Measurements from ENCODE around the gene GPBAR1.
"Not testable (repeated sequence)": the region's sequence is repeated elsewhere in the genome, so short reads cannot be mapped to it uniquely, and the experiment has no call there.

The GPBAR1 gene

DNA sequence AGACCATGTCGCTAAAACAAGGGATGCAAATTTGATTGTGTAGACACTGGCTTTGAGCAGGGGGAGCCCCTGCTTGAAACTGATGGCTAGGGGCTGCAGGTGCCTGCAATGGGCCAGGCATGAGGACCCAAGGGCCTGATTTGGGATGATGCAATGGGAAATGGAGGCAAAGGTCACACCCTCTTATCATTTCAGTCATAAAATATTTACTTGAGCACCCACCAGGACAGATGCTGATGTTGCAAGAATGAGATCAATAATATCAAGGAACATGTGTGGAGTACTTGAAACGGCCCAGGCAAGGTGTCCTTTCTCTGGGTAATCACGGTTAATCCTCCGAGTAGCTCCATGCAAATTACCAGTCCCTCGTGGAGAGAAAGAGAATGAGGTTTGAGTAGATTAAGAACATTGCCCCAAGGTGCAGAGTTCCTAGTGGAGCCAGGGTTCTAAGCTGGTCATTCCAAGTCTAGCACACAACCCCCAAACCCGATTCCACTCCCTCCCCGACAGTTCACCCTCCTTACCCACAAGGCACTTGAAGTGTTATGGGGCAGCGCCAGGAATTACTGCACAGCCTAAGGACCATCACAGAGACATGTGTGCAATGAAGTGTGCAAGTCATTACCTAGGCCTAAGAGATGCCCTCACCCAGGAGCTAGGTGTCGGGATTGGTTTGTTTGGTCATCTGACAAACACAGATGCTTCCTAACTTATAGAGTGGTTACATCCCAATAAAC, 45.5 kb downstream of the GPBAR1 start:
- no peak for DNase-seq (ENCODE audit: low read depth in 1 of 2, low spot score in 1 of 2)

DNA sequence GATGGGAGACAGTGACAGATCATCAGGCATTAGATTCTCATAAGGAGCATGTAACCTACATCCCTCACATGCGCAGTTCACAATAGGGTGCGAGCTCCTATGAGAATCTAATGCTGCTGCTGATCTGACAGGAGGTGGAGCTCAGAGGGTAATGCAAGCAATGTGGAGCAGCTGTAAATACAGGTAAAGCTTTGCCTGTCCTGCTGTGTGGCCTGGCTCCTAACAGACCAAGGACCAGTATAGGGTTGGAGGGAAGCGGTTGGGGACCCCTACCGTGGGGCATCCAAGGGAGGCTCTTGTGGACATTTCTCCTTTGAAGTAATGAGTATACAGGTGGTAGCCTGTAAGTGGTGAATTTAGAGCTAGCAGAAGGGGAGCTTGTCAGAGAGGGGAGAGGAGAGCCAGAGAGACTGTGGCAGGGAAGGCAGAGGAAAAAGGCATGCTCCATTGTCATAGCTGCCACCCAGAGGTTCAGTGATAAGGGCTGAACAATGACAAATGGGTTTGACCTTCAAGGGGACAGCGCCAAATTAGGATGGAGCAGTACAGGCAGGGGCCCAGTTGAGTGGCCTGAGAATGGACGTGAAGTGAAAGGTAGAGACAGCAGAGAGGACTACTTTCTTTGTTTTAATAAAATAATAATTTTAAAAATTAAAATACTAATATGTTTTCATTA, 46.7 kb downstream of the GPBAR1 start:
- DNase-seq (ENCODE audit: low read depth in 1 of 2, low spot score in 1 of 2): no peak

DNA sequence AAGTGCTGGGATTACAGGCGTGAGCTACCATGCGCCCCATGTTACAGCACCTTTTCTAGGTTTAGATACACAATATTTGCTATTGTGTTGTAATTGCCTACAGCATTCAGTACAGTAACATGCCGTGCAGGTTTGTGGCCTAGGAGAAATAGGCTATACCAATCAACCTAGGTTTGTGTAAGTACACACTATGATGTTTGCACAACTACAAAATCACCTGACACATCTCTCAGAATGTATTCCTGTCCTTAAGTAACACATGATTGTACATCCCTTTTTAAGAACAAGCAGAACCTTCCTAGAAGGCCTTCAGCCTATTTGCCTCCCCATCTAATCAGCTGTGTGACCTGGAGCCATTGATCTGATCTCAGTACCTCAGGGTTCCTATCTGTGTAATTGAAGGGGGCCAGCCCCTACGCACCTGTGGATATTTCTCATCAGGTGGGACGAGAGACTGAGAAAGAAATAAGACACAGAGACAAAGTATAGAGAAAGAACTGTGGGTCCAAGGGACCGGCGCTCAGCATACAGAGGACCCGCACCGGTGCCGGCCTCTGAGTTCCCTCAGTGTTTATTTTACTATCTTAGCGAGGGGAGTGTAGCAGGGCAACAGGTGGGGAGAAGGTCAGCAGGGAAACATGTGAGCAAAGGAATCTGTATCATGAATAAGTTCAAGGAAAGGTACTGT, 50.2 kb downstream of the GPBAR1 start:
- DNase-seq (ENCODE audit: low read depth in 1 of 2, low spot score in 1 of 2): no peak

DNA sequence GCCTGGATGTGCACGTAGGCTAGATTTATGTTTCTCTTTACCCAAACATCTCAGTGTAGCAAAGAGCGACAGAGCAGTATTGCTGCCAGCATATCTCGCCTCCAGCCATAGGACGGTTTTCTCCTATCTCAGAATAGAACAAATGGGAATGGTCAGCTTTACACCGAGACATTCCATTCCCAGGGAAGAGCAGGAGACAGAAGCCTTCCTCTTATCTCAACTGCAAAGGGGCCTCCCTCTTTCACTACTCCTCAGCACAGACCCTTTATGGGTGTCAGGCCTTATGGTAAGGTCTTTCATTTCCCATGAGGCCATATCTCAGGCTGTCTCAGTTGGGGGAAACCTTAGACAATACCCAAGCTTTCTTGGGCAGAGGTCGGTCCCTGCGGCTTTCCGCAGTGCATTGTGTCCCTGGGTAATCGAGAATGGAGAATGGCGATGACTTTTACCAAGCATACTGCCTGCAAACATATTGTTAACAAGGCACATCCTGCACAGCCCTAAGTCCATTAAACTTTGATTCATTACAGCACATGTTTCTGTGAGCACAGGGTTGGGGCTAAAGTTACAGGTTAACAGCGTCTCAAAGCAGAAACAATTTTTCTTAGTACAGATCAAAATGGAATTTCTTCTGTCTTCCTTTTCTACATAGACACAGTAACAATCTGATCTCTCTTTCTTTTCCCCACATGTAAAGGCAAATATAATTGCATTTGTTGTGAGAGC, 50.9 kb downstream of the GPBAR1 start:
- DNase-seq (ENCODE audit: low read depth in 1 of 2, low spot score in 1 of 2): not testable (repeated sequence)

DNA sequence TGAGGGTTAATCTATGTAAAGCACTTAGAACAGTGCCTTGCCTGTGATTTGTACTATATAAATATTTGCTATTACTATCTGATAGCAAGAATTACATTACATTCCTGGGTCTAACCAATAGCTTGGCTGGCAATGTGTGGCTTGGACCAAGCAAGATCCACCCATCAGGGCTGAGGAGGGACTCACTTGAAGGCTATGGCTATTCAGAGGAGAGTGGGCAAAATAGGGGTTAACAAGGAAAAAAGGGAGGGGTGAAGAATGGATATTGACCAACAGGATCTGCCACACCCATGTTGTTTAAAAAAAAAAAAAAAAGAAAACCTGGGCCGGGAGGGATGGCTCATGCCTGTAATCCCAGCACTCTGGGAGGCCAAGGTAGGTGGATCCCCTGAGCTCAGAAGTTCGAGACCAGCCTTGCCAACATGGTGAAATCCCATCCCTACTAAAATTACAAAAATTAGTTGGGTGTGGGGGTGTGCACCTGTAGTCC, 51.5 kb downstream of the GPBAR1 start:
- no peak for DNase-seq (ENCODE audit: low read depth in 1 of 2, low spot score in 1 of 2)

DNA sequence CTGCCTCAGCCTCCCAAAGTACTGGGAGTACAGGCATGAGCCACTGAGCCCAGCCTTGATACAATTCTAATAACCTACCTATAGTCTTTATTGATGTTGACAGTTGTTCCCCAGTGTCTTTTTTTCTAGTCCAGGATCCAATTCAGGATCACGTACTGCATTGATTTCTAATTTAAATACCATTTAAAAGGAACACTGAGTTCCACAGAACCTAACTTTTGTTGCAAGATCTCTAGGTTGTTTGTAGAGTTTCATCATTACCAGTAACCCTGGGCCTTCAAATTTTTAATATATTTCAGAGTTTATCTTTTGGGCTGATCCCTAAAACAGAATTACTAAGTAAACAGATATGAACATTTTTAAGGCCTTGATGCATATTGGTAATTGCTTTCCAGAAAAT, 52.5 kb downstream of the GPBAR1 start:
- no peak for DNase-seq (ENCODE audit: low read depth in 1 of 2, low spot score in 1 of 2)

All from stimulated activated CD4-positive, alpha-beta T cell treated with anti-CD3 and anti-CD28 coated beads, Interleukin-15, amount 100 ng/mL, for 1 hour (primary cell).